Caco-2 (cell line): ENCODE data around the gene ZNF302. TPM values are rescaled to one million over a fixed set of nuclear protein-coding genes. Genes with fewer than 3 reads are reported as not detected.
"Not testable (repeated sequence)": the region's sequence is repeated elsewhere in the genome, so short reads cannot be mapped to it uniquely, and the experiment has no call there.

Experiments used
- BruUV-seq: library from RNA; stranded (reverse); fragments of 400-500 nt; replicated peaks from 2 replicates; lab custom pipeline; 2021; lab: Mats Ljungman, UMichigan
- CTCF ChIA-PET: fragments of 300-600 bp; sonication (Branson Sonifier 250); formaldehyde crosslinking; loops from one replicate; lab custom pipeline; 2022; ENCODE audit warnings: antibody characterized with exemption; lab: Charles Lee
- POLR2A ChIA-PET: fragments of 300-600 bp; sonication (Branson Sonifier 250); formaldehyde crosslinking; loops from one replicate; lab custom pipeline; 2022; ENCODE audit warnings: antibody characterized with exemption; lab: Charles Lee
- DNase-seq, 2 experiments: peaks; one replicate each; pipeline versions ENCODE4 v3.0.0 to v3.0.0-alpha.2; 2020 to 2022
- H3K27me3 ChIP-seq: replicated peaks from 2 replicates; pipeline ENCODE4 v1.6.0; 2011; ENCODE audit warnings: low read length; ENCODE audit not compliant: control insufficient read depth, insufficient read depth
- H3K36me3 ChIP-seq: 2 replicates; pipeline ENCODE4 v1.5.1; 2011; ENCODE audit warnings: low read length; ENCODE audit not compliant: control insufficient read depth, insufficient read depth
- H3K4me1 ChIP-seq: fragments of 250-450 bp; sonication (Bioruptor Pico); 2 replicates; pipeline ENCODE4 v1.5.1; 2020; ENCODE audit warnings: mild to moderate bottlenecking
- H3K4me3 ChIP-seq: 2 replicates; pipeline ENCODE4 v1.5.1; 2011; ENCODE audit warnings: low read depth, mild to moderate bottlenecking, control low read depth, low read length
- H3K9me3 ChIP-seq: fragments of 250-450 bp; sonication (Bioruptor Pico); 2 replicates; pipeline ENCODE4 v1.5.1; 2020; ENCODE audit warnings: mild to moderate bottlenecking, moderate library complexity
- H3K27ac Mint-ChIP-seq: one replicate; pipeline ENCODE4 v1.8.0; 2022; ENCODE audit warnings: mixed read lengths; ENCODE audit not compliant: unreplicated experiment
- H3K27me3 Mint-ChIP-seq: one replicate; pipeline ENCODE4 v1.8.0; 2022; ENCODE audit warnings: mixed read lengths; ENCODE audit not compliant: insufficient read depth, unreplicated experiment
- H3K36me3 Mint-ChIP-seq: one replicate; pipeline ENCODE4 v1.8.0; 2022; ENCODE audit warnings: mild to moderate bottlenecking, mixed read lengths; ENCODE audit not compliant: insufficient read depth, unreplicated experiment
- H3K4me1 Mint-ChIP-seq: one replicate; pipeline ENCODE4 v1.8.0; 2022; ENCODE audit warnings: low read depth, mixed read lengths; ENCODE audit not compliant: unreplicated experiment
- H3K4me3 Mint-ChIP-seq: one replicate; pipeline ENCODE4 v1.8.0; 2022; ENCODE audit warnings: mild to moderate bottlenecking, moderate library complexity, mixed read lengths; ENCODE audit not compliant: unreplicated experiment
- H3K9me3 Mint-ChIP-seq: one replicate; pipeline ENCODE4 v1.8.0; 2022; ENCODE audit warnings: mixed read lengths; ENCODE audit not compliant: unreplicated experiment
- intact Hi-C: fragments of 100-400 bp; cut with micrococcal nuclease; formaldehyde crosslinking; loops from one replicate; pipeline ENCODE4 v1.10.0; 2022; ENCODE audit not compliant: unreplicated experiment
- total RNA-seq: library from RNA; stranded (reverse); gene quantifications from 2 replicates; pipeline ENCODE4 v1.2.3, GENCODE V29; 2022
- TF ChIP-seq, protein P1 (sequence below), 2 experiments: fragments of 200-600 bp in 1 of 2; IDR thresholded peaks; 1 replicate in 1 of 2; 2 replicates in 1 of 2; pipeline versions ENCODE4 v1.5.1 to v1.8.0; 2011 to 2022; ENCODE audit warnings: antibody characterized with exemption in 1 of 2, control low read depth in 1 of 2, inconsistent platforms in 1 of 2, low read depth in 1 of 2, low read length in 1 of 2, mild to moderate bottlenecking in 1 of 2, moderate library complexity in 1 of 2; ENCODE audit not compliant: insufficient read depth in 1 of 2, severe bottlenecking in 1 of 2, unreplicated experiment in 1 of 2

The ZNF302 gene
- total RNA-seq, 1 experiment from 2014 or later, result 30.1 TPM

DNA sequence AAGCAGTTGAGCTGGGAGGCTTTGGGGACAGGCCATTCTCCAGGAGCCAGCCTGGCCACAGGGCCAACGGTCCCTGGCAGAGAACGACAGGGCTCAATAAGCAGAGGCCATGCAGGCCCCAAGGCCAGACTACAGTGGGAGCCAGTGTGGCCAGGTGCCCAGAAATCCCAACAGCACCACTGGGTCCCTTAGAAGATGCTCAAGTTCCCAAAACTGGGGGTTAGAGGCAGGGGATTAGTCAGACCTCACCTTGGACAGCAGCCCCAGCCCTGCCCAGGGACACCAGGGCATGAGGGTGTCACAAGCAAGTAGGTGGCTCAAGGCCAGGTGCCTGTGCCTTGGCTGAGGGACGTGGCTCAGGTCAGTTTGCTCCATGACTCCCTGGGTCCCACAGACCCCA lies 13.3 kb upstream of the ZNF302 start:
- no peaks in the 10 kb centered on the region for H3K27me3 Mint-ChIP-seq
- CTCF ChIA-PET, result interaction anchor here (1.0 kb wide), 1 partner anchor 14 kb away, joined by 3 read pairs; the partner anchor contains the start of gene ZNF302
- H3K27ac Mint-ChIP-seq, result no peak overlapping the region
- Histone ChIP-seq H3K27me3 (no peaks in the 10 kb centered on the region), H3K9me3 (no peaks in the 10 kb centered on the region), H3K4me1 (no peaks in the 10 kb centered on the region), H3K36me3 (no peaks in the 10 kb centered on the region), H3K4me3 (no peak overlapping the region)
- no peaks in the 10 kb centered on the region for H3K9me3 Mint-ChIP-seq
- H3K36me3 Mint-ChIP-seq, result no peaks in the 10 kb centered on the region
- no peak for DNase-seq
- TF ChIP-seq, protein P1, sequence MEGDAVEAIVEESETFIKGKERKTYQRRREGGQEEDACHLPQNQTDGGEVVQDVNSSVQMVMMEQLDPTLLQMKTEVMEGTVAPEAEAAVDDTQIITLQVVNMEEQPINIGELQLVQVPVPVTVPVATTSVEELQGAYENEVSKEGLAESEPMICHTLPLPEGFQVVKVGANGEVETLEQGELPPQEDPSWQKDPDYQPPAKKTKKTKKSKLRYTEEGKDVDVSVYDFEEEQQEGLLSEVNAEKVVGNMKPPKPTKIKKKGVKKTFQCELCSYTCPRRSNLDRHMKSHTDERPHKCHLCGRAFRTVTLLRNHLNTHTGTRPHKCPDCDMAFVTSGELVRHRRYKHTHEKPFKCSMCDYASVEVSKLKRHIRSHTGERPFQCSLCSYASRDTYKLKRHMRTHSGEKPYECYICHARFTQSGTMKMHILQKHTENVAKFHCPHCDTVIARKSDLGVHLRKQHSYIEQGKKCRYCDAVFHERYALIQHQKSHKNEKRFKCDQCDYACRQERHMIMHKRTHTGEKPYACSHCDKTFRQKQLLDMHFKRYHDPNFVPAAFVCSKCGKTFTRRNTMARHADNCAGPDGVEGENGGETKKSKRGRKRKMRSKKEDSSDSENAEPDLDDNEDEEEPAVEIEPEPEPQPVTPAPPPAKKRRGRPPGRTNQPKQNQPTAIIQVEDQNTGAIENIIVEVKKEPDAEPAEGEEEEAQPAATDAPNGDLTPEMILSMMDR (IDR thresholded peaks at IDR 0.05; ENCODE audit: insufficient read depth in 1 of 2, low read depth in 1 of 2, low read length in 1 of 2, severe bottlenecking in 1 of 2, unreplicated experiment in 1 of 2), result no peak
- POLR2A ChIA-PET, result no interaction called here
- no peak overlapping the region for H3K4me3 Mint-ChIP-seq
- no TSS peak for BruUV-seq
- intact Hi-C loops, result no loop called here
- no peaks in the 10 kb centered on the region for H3K4me1 Mint-ChIP-seq

DNA sequence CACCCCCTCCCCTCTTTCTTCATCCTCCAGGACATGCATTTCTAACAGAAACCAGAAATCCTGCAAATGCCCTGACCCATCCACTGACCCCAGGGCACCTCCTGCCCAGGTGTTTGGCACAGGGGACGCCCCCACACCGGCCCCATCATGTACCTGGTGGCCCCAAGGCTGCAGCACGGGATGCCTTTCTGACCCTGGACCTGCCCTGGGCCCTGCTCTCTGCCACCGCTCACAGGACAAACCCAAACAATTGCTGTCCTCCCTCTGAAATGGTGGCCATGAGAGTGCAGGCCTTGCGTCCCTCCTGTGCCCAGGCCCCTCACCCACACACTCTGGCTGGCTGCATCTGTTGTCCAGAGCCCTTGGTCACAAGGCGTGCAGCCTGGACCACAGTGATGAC lies 12.6 kb upstream of the ZNF302 start:
- no peaks in the 10 kb centered on the region for H3K27me3 ChIP-seq
- no peaks in the 10 kb centered on the region for H3K4me1 ChIP-seq
- TF ChIP-seq, protein P1 (IDR thresholded peaks at IDR 0.05; ENCODE audit: insufficient read depth in 1 of 2, low read depth in 1 of 2, low read length in 1 of 2, severe bottlenecking in 1 of 2, unreplicated experiment in 1 of 2), result no peak
- no peaks in the 10 kb centered on the region for H3K9me3 ChIP-seq
- intact Hi-C loops, result no loop called here
- ChIA-PET POLR2A (no interaction called here), CTCF (interaction anchor here (1.0 kb wide), 1 partner anchor 13 kb away, joined by 3 read pairs; the partner anchor contains the start of gene ZNF302)
- Mint-ChIP-seq H3K9me3 (no peaks in the 10 kb centered on the region), H3K4me3 (no peak overlapping the region), H3K36me3 (no peaks in the 10 kb centered on the region), H3K27me3 (no peaks in the 10 kb centered on the region), H3K27ac (no peak overlapping the region), H3K4me1 (no peaks in the 10 kb centered on the region)
- no peak for DNase-seq
- H3K36me3 ChIP-seq, result no peaks in the 10 kb centered on the region
- H3K4me3 ChIP-seq, result no peak overlapping the region
- BruUV-seq, result no TSS peak

DNA sequence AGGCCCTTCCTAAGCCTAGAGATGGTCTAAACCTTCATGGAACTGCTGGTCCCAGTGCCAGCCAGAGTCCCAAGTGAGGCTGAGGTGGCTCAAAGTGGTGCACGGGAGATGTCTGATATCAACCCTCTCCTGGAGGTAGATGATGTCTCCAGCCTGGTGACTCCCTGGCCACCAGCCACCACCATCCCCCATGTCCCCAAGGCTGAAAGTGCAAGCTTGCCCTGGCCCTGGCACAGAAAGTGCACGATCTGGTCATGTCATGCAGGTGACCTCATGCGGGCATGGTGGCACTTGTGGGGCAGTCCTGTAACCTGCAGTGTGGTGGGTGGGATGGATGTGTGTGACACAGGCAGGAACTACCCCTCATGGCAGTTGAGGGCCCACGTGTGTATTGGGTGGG lies 12.2 kb upstream of the ZNF302 start:
- H3K27me3 Mint-ChIP-seq, H3K36me3 Mint-ChIP-seq, BruUV-seq, H3K36me3 ChIP-seq, H3K4me3 ChIP-seq, DNase-seq, H3K27ac Mint-ChIP-seq, POLR2A ChIA-PET, CTCF ChIA-PET, intact Hi-C loops, H3K27me3 ChIP-seq, H3K4me3 Mint-ChIP-seq, H3K4me1 Mint-ChIP-seq, H3K9me3 Mint-ChIP-seq, H3K9me3 ChIP-seq, H3K4me1 ChIP-seq: not testable (repeated sequence)
